Right lobe of liver (tissue), 4 donors: ENCODE data around the gene AADAT.

Experiments
- CTCF ChIP-seq, 4 donors: fragments of 200-600 bp in 3 of 4; fragments of 450-650 bp in 1 of 4; IDR thresholded peaks; one replicate each; pipeline versions ENCODE4 v1.5.1 to v1.8.0; 2016 to 2022; ENCODE audit warnings: antibody characterized with exemption in 4 of 4, mild to moderate bottlenecking in 2 of 4
- POLR2A ChIP-seq: fragments of 450-650 bp; IDR thresholded peaks from one replicate; pipeline ENCODE4 v1.6.1; 2017; ENCODE audit warnings: antibody characterized with exemption, mild to moderate bottlenecking
- donor health status: DM: no; HTN: no; CAD: no.
- donor health status: DM: no; HTN: no; CAD: no.
- donor health status: DM: no; HTN: yes; CAD: no.

- TF ChIP-seq POLR2A (no peak), CTCF (IDR thresholded peaks at IDR 0.05) (no peak)
Observed at GRCh38 chr4:170071196-170071595, 18.6 kb downstream of the AADAT start.
